B cell (primary cell): ENCODE results near the gene SENP3.

Experiments used
- CTCF ChIP-seq: fragments of 200-600 bp; IDR thresholded peaks from one replicate; pipeline ENCODE4 v1.8.0; 2022; ENCODE audit warnings: antibody characterized with exemption, mild to moderate bottlenecking
- EZH2 ChIP-seq: IDR thresholded peaks from 2 replicates; pipeline ENCODE4 v1.6.1; 2012; ENCODE audit warnings: borderline replicate concordance, low read depth, mild to moderate bottlenecking, moderate library complexity, low read length; ENCODE audit not compliant: insufficient read depth, poor library complexity, severe bottlenecking

GRCh38 chr17:7549401-7550055 lies 12.2 kb upstream of the SENP3 start:
- TF ChIP-seq CTCF (no peak), EZH2 (no peak)
